ENCODE results near the gene LY6G6F.

GRCh38 chr6:31690231-31691077 lies 16.2 kb upstream of the LY6G6F start:
- TF ChIP-seq, protein P1, sequence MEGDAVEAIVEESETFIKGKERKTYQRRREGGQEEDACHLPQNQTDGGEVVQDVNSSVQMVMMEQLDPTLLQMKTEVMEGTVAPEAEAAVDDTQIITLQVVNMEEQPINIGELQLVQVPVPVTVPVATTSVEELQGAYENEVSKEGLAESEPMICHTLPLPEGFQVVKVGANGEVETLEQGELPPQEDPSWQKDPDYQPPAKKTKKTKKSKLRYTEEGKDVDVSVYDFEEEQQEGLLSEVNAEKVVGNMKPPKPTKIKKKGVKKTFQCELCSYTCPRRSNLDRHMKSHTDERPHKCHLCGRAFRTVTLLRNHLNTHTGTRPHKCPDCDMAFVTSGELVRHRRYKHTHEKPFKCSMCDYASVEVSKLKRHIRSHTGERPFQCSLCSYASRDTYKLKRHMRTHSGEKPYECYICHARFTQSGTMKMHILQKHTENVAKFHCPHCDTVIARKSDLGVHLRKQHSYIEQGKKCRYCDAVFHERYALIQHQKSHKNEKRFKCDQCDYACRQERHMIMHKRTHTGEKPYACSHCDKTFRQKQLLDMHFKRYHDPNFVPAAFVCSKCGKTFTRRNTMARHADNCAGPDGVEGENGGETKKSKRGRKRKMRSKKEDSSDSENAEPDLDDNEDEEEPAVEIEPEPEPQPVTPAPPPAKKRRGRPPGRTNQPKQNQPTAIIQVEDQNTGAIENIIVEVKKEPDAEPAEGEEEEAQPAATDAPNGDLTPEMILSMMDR (IDR thresholded peaks at IDR 0.05) = no peak
- no peak for TF ChIP-seq POLR2A (IDR thresholded peaks at IDR 0.05)

Measured in ovary (tissue), 3 donors.